Activated CD8-positive, alpha-beta memory T cell treated with anti-CD3 and anti-CD28 coated beads for 36 hours (primary cell): Measurements from ENCODE around the gene CEP290. TPM values are rescaled to one million over a fixed set of nuclear protein-coding genes. Genes with fewer than 3 reads are reported as not detected.

Experiments
- total RNA-seq, 2 experiments: library from RNA; stranded (reverse); gene quantifications; one replicate each; pipeline ENCODE4 v1.2.3, GENCODE V29; 2021

The CEP290 gene
- total RNA-seq, 2 experiments from 2014 or later, result 16.5 to 17.3 TPM

Other genes with a start within 250 kb of the CEP290 start
- under 1 TPM in 1 of 2 experiments, not detected in 1; 0.10 TPM for gene C12orf50, start 112.7 kb downstream of the CEP290 start, total RNA-seq
- 1 to 10 TPM; 7.9 to 8.8 TPM for gene TMTC3, start 219 bp upstream of the CEP290 start, total RNA-seq